Activated CD4-positive, alpha-beta T cell treated with anti-CD3 and anti-CD28 coated beads for 36 hours (primary cell): ENCODE measurements around the gene RASGRF1. TPM values are rescaled to one million over a fixed set of nuclear protein-coding genes. Genes with fewer than 3 reads are reported as not detected.

ENCODE experiments used
- ATAC-seq: fragments of 200-7000 bp; cut with Tn5 transposase; one replicate; pipeline ENCODE4 v1.10.0; 2021; ENCODE audit warnings: mild to moderate bottlenecking, moderate library complexity
- CTCF ChIA-PET: fragments of 350-600 bp; sonication (Branson Sonifier 250); formaldehyde crosslinking; loops from one replicate; lab custom pipeline; 2021; ENCODE audit warnings: antibody characterized with exemption; lab: Charles Lee
- POLR2A ChIA-PET: fragments of 350-600 bp; sonication (Branson Sonifier 250); formaldehyde crosslinking; loops from one replicate; lab custom pipeline; 2021; ENCODE audit warnings: antibody characterized with exemption, inconsistent platforms; lab: Charles Lee
- DNase-seq: peaks from one replicate; pipeline ENCODE4 v3.0.0-alpha.2; 2020
- H3K27ac Mint-ChIP-seq: one replicate; pipeline ENCODE4 v1.8.0; 2021; ENCODE audit warnings: mixed read lengths
- H3K27me3 Mint-ChIP-seq: one replicate; pipeline ENCODE4 v1.8.0; 2021; ENCODE audit warnings: mixed read lengths
- H3K36me3 Mint-ChIP-seq: one replicate; pipeline ENCODE4 v1.8.0; 2021; ENCODE audit warnings: low read depth, mixed read lengths
- H3K4me1 Mint-ChIP-seq: one replicate; pipeline ENCODE4 v1.8.0; 2021; ENCODE audit warnings: mixed read lengths
- H3K4me3 Mint-ChIP-seq: one replicate; pipeline ENCODE4 v1.8.0; 2021; ENCODE audit warnings: mild to moderate bottlenecking, moderate library complexity, mixed read lengths
- H3K9me3 Mint-ChIP-seq: one replicate; pipeline ENCODE4 v1.8.0; 2021; ENCODE audit warnings: low read depth, mixed read lengths
- intact Hi-C, 2 experiments: fragments of 100-400 bp; cut with DNase I in 1 of 2; cut with micrococcal nuclease in 1 of 2; formaldehyde crosslinking; loops; one replicate each; pipeline versions ENCODE4 v1.14.2 to v1.15.1; 2022 to 2024; cut with DNase I, micrococcal nuclease
- total RNA-seq, 2 experiments: library from RNA; stranded (reverse); gene quantifications; one replicate each; pipeline ENCODE4 v1.2.3, GENCODE V29; 2021

Gene RASGRF1
- total RNA-seq, 2 experiments from 2014 or later: not detected

DNA sequence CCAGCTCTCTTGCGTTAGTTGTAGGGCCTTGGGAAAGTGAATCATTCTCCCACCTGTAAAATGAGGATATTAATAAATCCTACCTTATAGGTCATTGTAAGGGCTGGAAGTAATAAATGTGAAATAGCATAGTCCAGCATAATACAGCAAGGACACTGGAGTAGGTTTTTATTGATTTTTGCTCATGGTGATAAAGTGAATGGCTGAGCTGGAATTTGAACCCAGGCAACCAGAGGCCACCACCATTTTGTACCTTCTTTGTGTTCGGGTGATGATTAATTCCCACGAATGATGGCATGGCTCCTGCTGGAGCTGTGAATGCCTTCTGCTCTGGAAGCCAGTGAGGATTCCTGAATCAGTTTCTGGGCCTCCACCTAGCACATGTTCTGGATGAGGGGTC is 177.6 kb downstream of the RASGRF1 start:
- intact Hi-C loops: loop anchor here in 1 of 2 experiments (5.0 kb wide), 3 partner anchors 51 to 269 kb away; no protein-coding TSS in a partner anchor
- no peaks in the 10 kb centered on the region for H3K9me3 Mint-ChIP-seq
- no peak overlapping the region for H3K27ac Mint-ChIP-seq
- H3K4me3 Mint-ChIP-seq: no peak overlapping the region
- peaks cover 37% of the 10 kb centered on the region for H3K36me3 Mint-ChIP-seq
- ATAC-seq: no peak
- H3K4me1 Mint-ChIP-seq: peaks cover 8% of the 10 kb centered on the region
- CTCF ChIA-PET: interaction anchor here (0.6 to 1.5 kb wide), 2 partner anchors 9 to 53 kb away, joined by 3 read pairs; no protein-coding TSS in a partner anchor
- H3K27me3 Mint-ChIP-seq: no peaks in the 10 kb centered on the region
- POLR2A ChIA-PET: no interaction called here
- DNase-seq: no peak

DNA sequence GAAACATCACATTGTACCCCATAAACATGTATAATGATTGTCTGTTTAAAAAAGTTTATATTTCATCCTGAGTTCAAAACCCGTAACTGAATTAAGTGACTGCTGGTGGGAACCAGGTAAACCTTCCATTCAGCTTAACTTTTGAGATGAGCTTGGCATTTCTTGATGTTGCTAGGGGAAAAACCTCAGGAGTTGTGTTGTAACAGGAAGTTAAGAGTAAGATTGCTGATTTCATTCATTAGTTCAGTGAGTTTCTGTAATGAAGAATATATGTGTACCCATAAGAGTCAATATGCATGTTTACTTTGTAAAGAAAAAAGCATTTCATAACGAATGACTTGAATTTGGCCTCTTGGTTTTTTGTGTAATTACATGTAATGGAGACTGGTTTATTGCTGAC is 178.3 kb downstream of the RASGRF1 start:
- peaks cover 38% of the 10 kb centered on the region for H3K36me3 Mint-ChIP-seq
- no peak overlapping the region for H3K4me3 Mint-ChIP-seq
- H3K4me1 Mint-ChIP-seq: peaks cover 8% of the 10 kb centered on the region
- H3K27me3 Mint-ChIP-seq: no peaks in the 10 kb centered on the region
- ChIA-PET CTCF (interaction anchor here (0.6 to 1.5 kb wide), 2 partner anchors 9 to 33 kb away, joined by 3 read pairs; no protein-coding TSS in a partner anchor), POLR2A (no interaction called here)
- H3K9me3 Mint-ChIP-seq: no peaks in the 10 kb centered on the region
- DNase-seq (no peak), ATAC-seq (no peak)
- intact Hi-C loops: loop anchor here in 1 of 2 experiments (5.0 kb wide), 3 partner anchors 50 to 270 kb away; no protein-coding TSS in a partner anchor
- no peak overlapping the region for H3K27ac Mint-ChIP-seq

DNA sequence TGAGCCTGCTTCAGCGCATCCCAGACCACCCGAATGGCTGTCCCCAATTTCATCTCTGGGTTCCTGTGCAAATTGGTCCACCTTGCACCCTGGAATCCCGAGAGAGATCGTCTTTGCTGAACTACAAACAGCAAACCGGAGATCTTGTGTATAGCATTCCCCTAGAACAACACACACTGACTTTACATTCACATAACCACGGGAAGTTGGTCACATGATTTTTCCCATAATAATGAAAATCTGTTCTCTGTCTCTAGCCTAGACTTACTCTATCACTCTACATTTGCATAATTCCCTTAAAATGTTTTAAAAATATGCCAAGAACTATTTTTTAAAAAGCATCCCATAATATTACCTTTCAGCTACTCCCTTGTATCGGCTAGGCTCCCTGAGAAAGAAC is 180.3 kb downstream of the RASGRF1 start:
- CTCF ChIA-PET: interaction anchor here (0.6 to 1.3 kb wide), 9 partner anchors 9 to 275 kb away, joined by 3 to 4 read pairs (median 4); no protein-coding TSS in a partner anchor

More for the DNA sequence above, 180.3 kb downstream of the RASGRF1 start:
- DNase-seq (no peak), ATAC-seq (no peak)
- POLR2A ChIA-PET: interaction anchor here (0.7 kb wide), 1 partner anchor 1171 kb away, joined by 3 read pairs; no protein-coding TSS in a partner anchor
- intact Hi-C loops: loop anchor here in 1 of 2 experiments (1.0 to 5.0 kb wide), 4 partner anchors 48 to 272 kb away; no protein-coding TSS in a partner anchor
- H3K4me3 Mint-ChIP-seq: no peak overlapping the region
- H3K36me3 Mint-ChIP-seq: peaks cover 52% of the 10 kb centered on the region
- peak overlapping the region; percentile 26 for H3K27ac Mint-ChIP-seq
- no peaks in the 10 kb centered on the region for H3K27me3 Mint-ChIP-seq
- no peaks in the 10 kb centered on the region for H3K9me3 Mint-ChIP-seq
- H3K4me1 Mint-ChIP-seq: peaks cover 8% of the 10 kb centered on the region

Other genes starting within 250 kb of the RASGRF1 start
- 100 to 1,000 TPM; 260 to 353 TPM for gene MORF4L1, start 217.9 kb downstream of the RASGRF1 start, total RNA-seq
- gene CTSH, start 145.7 kb downstream of the RASGRF1 start, total RNA-seq: 10 to 100 TPM; 11.2 to 15.1 TPM
- gene ANKRD34C, start 191.9 kb upstream of the RASGRF1 start, total RNA-seq: not detected
- 10 to 100 TPM; 33.5 to 37.2 TPM for gene TMED3, start 220.3 kb upstream of the RASGRF1 start, total RNA-seq